ENCODE data around the gene SNED1. TPM values are rescaled to one million over a fixed set of nuclear protein-coding genes. Genes with fewer than 3 reads are reported as not detected.

The SNED1 gene
- total RNA-seq, 4 donors from 2014 or later, result 16.4 to 56.2 (median 43.5) TPM

- TF ChIP-seq CTCF (IDR thresholded peaks at IDR 0.05 in 4 of 5, conservative IDR thresholded peaks at IDR 0.05 in 1 of 5) (no peak), POLR2A (IDR thresholded peaks at IDR 0.05) (no peak)
- Histone ChIP-seq H3K27ac (no peak overlapping the region), H3K4me3 (no peak overlapping the region), H3K27me3 (no peaks in the 10 kb centered on the region), H3K36me3 (no peaks in the 10 kb centered on the region), H3K4me1 (no peaks in the 10 kb centered on the region), H3K9me3 (no peaks in the 10 kb centered on the region)
- in situ Hi-C loops (cut with MboI; ENCODE audit: low sequenced_read_pairs in 4 of 4) (no loop called here), intact Hi-C loops (cut with DNase I; ENCODE audit: low total_unique reads) (no loop called here)
- DNase-seq (no peak), ATAC-seq (no peak)
Observed at GRCh38 chr2:240981280-240981679, 17.1 kb upstream of the SNED1 start.

GRCh38 chr2:240981871-240982800 lies 16.3 kb upstream of the SNED1 start:
- DNase-seq, result peak; percentile 0 to 8

GRCh38 chr2:240982821-240983281 lies 15.6 kb upstream of the SNED1 start:
- Histone ChIP-seq H3K27ac (no peak overlapping the region), H3K36me3 (no peaks in the 10 kb centered on the region), H3K4me1 (peaks cover 6 to 12% of the 10 kb centered on the region in 2 donors), H3K9me3 (no peaks in the 10 kb centered on the region), H3K4me3 (no peak overlapping the region), H3K27me3 (no peaks in the 10 kb centered on the region)
- ATAC-seq (no peak), DNase-seq (peak; percentile 1 to 5)
- TF ChIP-seq CTCF (IDR thresholded peaks at IDR 0.05 in 4 of 5, conservative IDR thresholded peaks at IDR 0.05 in 1 of 5) (no peak), POLR2A (IDR thresholded peaks at IDR 0.05) (no peak)
- in situ Hi-C loops (cut with MboI; ENCODE audit: low sequenced_read_pairs in 4 of 4), result no loop called here
- intact Hi-C loops (cut with DNase I; ENCODE audit: low total_unique reads), result no loop called here

More at GRCh38 chr2:240981871-240982800, 16.3 kb upstream of the SNED1 start:
- intact Hi-C loops (cut with DNase I; ENCODE audit: low total_unique reads) (no loop called here), in situ Hi-C loops (cut with MboI; ENCODE audit: low sequenced_read_pairs in 4 of 4) (no loop called here)
- TF ChIP-seq POLR2A (IDR thresholded peaks at IDR 0.05) (no peak), CTCF (IDR thresholded peaks at IDR 0.05 in 4 of 5, conservative IDR thresholded peaks at IDR 0.05 in 1 of 5) (no peak)
- H3K27ac ChIP-seq, result no peak overlapping the region
- no peaks in the 10 kb centered on the region for H3K27me3 ChIP-seq
- peaks cover 0 to 5% of the 10 kb centered on the region in 2 donors for H3K4me1 ChIP-seq
- H3K9me3 ChIP-seq, result no peaks in the 10 kb centered on the region
- H3K4me3 ChIP-seq, result no peak overlapping the region
- no peaks in the 10 kb centered on the region for H3K36me3 ChIP-seq
- no peak for ATAC-seq

GRCh38 chr2:240983361-240983995 lies 14.9 kb upstream of the SNED1 start:
- DNase-seq, result peak; percentile 1 to 8
- ATAC-seq, result no peak
- Histone ChIP-seq H3K9me3 (no peaks in the 10 kb centered on the region), H3K4me1 (peaks cover 7 to 16% of the 10 kb centered on the region in 2 donors), H3K27me3 (no peaks in the 10 kb centered on the region), H3K36me3 (no peaks in the 10 kb centered on the region), H3K4me3 (no peak overlapping the region), H3K27ac (no peak overlapping the region)
- in situ Hi-C loops (cut with MboI; ENCODE audit: low sequenced_read_pairs in 4 of 4), result no loop called here
- TF ChIP-seq POLR2A (IDR thresholded peaks at IDR 0.05), result no peak
- TF ChIP-seq CTCF (IDR thresholded peaks at IDR 0.05 in 4 of 5, conservative IDR thresholded peaks at IDR 0.05 in 1 of 5), result peak in 3 of 5 experiments; percentile 13 to 23 (median 16)
- intact Hi-C loops (cut with DNase I; ENCODE audit: low total_unique reads), result no loop called here

All from gastrocnemius medialis (tissue), 4 donors.